ENCODE measurements around the gene EXOC4.
A peak's percentile ranks its signal among the peaks of the same experiment; 100 is the strongest.

Gene EXOC4

GRCh38 chr7:133252858-133253518, at the start of gene EXOC4 (continued):
- TF ChIP-seq ZNF518A (tag by site-specific recombination; conservative IDR thresholded peaks at IDR 0.05; ENCODE audit: low read depth) = 0 out of 2 replicates have a peak, but pooled peaks have one; percentile 53
- TF ChIP-seq ZNF776 (tag by site-specific recombination; IDR thresholded peaks at IDR 0.05; ENCODE audit: borderline replicate concordance) = no peak
- no peak for TF ChIP-seq ZNF514 (tag by site-specific recombination; IDR thresholded peaks at IDR 0.05)
- TF ChIP-seq KLF8 (tag by site-specific recombination; IDR thresholded peaks at IDR 0.05) = no peak; the same call in 1 of the 2 replicates
- TF ChIP-seq ZNF449 (tag by site-specific recombination; IDR thresholded peaks at IDR 0.05) = no peak
- peak; percentile 66; the same call in 1 of the 2 replicates for TF ChIP-seq ZSCAN30 (tag by site-specific recombination; IDR thresholded peaks at IDR 0.05)
- peak; percentile 54; the same call in 1 of the 2 replicates for TF ChIP-seq IKZF3 (tag by site-specific recombination; IDR thresholded peaks at IDR 0.05)
- TF ChIP-seq PBX3 (CRISPR knock-in tag; IDR thresholded peaks at IDR 0.05) = no peak
- peak; percentile 87 for TF ChIP-seq GLIS2 (tag by site-specific recombination; IDR thresholded peaks at IDR 0.05)
- TF ChIP-seq ZNF561 (tag by site-specific recombination; IDR thresholded peaks at IDR 0.05; ENCODE audit: borderline replicate concordance) = peak; percentile 54; the same call in 1 of the 2 replicates
- peak; percentile 77 for TF ChIP-seq YY2 (tag by site-specific recombination; IDR thresholded peaks at IDR 0.05)
- no peak for TF ChIP-seq ZNF155 (tag by site-specific recombination; IDR thresholded peaks at IDR 0.05)
- no peak for TF ChIP-seq KLF9 (tag by site-specific recombination; IDR thresholded peaks at IDR 0.05; ENCODE audit: low read depth)
- TF ChIP-seq ZNF404 (tag by site-specific recombination; IDR thresholded peaks at IDR 0.05) = no peak
- TF ChIP-seq ZNF692 (tag by site-specific recombination; IDR thresholded peaks at IDR 0.05) = peak; percentile 89
- TF ChIP-seq ZNF366 (tag by site-specific recombination; conservative IDR thresholded peaks at IDR 0.05) = no peak
- no peak for TF ChIP-seq ZBTB1 (tag by site-specific recombination; IDR thresholded peaks at IDR 0.05)
- TF ChIP-seq ZNF398 (tag by site-specific recombination; IDR thresholded peaks at IDR 0.05) = peak; percentile 61
- peak; percentile 35 for TF ChIP-seq ZNF341 (tag by site-specific recombination; IDR thresholded peaks at IDR 0.05; ENCODE audit: low read depth)
